ENCODE results near the gene MBD3L4. TPM values are rescaled to one million over a fixed set of nuclear protein-coding genes. Genes with fewer than 3 reads are reported as not detected.
A peak's percentile ranks its signal among the peaks of the same experiment; 100 is the strongest.
"Not testable (repeated sequence)": the region's sequence is repeated elsewhere in the genome, so short reads cannot be mapped to it uniquely, and the experiment has no call there.

MBD3L4 gene
- not detected for total RNA-seq

DNA sequence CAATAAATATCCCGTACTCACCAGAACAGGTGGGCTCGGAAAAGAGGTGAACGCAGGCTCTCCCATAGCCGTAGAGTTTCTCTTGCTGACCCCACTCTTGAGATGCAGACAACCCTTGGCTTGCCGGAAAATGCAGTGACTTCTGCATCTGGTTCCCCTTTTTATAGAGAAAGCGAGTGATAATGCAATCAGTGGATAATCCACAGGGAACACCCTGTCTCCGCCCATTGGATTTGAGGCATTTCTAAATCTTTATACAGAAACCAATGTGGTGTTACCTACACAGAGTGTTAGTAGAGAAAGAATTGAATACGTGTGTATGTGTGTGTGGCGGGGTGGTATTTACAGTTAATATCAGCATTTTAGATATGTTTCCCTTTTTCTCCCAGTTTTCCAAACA lies at the start of gene MBD3L4:
TSS of gene MBD3L4 (minus strand) at position 101 of the 400 bp plus-strand sequence. CDS start at position 66, 35 bp downstream.
- H3K9me3 Mint-ChIP-seq; POLR2A ChIA-PET; H3K4me3 Mint-ChIP-seq; H3K36me3 Mint-ChIP-seq (ENCODE audit: low read depth); CTCF ChIA-PET; H3K27ac Mint-ChIP-seq; DNase-seq; ATAC-seq; intact Hi-C loops (cut with micrococcal nuclease); H3K4me1 Mint-ChIP-seq (ENCODE audit: low read depth); H3K27me3 Mint-ChIP-seq: not testable (repeated sequence)

- peaks cover 7% of the 10 kb centered on the region for H3K4me1 Mint-ChIP-seq (ENCODE audit: low read depth)
- no peaks in the 10 kb centered on the region for H3K27me3 Mint-ChIP-seq
- CTCF ChIA-PET, result no interaction called here
- intact Hi-C loops (cut with micrococcal nuclease), result no loop called here
- TF ChIP-seq CTCF (IDR thresholded peaks at IDR 0.05), result no peak
- H3K9me3 Mint-ChIP-seq, result peaks cover 52% of the 10 kb centered on the region
- no peak overlapping the region for H3K27ac Mint-ChIP-seq
- POLR2A ChIA-PET, result no interaction called here
- DNase-seq (no peak), ATAC-seq (no peak)
- no peak overlapping the region for H3K4me3 Mint-ChIP-seq
- peaks cover 55% of the 10 kb centered on the region for H3K36me3 Mint-ChIP-seq (ENCODE audit: low read depth)
Measured at GRCh38 chr19:7088999-7089398, 49.0 kb upstream of the MBD3L4 start.

DNA sequence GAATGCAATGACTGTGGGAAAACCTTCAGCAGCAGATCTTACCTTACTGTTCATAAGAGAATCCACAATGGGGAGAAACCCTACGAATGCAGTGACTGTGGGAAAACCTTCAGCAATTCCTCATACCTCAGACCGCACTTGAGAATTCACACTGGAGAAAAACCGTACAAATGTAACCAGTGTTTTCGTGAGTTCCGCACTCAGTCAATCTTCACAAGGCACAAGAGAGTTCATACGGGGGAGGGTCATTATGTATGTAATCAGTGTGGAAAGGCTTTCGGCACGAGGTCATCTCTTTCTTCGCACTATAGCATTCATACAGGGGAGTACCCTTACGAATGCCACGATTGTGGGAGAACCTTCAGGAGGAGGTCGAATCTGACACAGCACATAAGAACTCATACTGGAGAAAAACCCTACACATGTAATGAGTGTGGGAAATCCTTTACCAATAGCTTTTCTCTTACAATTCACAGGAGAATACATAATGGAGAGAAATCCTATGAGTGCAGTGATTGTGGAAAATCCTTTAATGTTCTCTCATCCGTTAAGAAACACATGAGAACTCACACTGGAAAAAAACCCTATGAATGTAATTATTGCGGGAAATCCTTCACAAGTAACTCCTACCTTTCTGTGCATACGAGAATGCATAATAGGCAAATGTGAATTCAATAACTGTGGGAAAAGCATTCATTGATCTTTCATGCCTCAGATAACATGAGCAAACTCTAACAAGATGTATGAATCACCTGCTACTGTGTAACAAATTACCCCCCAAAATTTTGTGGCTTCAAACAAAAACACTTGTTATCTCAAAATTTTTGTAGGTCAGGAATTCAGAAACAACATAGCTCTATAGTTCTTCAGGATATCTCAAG lies 43.3 kb upstream of the MBD3L4 start:
- Mint-ChIP-seq H3K27me3 (no peaks in the 10 kb centered on the region), H3K4me3 (no peak overlapping the region), H3K4me1 (ENCODE audit: low read depth) (peaks cover 2% of the 10 kb centered on the region), H3K36me3 (ENCODE audit: low read depth) (peaks cover 81% of the 10 kb centered on the region), H3K27ac (no peak overlapping the region), H3K9me3 (peaks cover 59% of the 10 kb centered on the region)
- CTCF ChIA-PET, result no interaction called here
- ATAC-seq (no peak), DNase-seq (peak; percentile 34)
- intact Hi-C loops (cut with micrococcal nuclease), result no loop called here
- TF ChIP-seq CTCF (IDR thresholded peaks at IDR 0.05), result no peak
- POLR2A ChIA-PET, result interaction anchor here (1.0 kb wide), 1 partner anchor 14 kb away, joined by 3 read pairs; no protein-coding TSS in a partner anchor

DNA sequence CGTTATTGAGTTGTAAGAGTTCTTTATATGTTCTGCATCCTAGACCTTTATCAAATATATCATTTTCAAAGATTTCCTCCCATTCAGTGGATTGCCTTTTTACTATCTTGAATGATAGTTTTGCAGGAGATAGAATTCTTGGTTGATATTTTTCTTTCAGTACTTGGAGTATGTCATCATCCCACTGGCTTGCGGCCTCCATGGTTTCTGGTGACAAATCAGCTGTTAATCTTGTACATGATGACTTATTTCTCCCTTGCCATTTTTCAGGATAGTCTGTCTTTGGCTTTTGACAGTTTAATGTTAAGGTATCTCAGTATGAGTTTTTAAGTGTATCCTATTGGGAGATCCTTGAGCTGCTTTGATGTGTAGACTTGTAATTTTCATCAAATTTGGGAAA lies 38.0 kb upstream of the MBD3L4 start:
- ATAC-seq, result no peak
- ChIA-PET CTCF (no interaction called here), POLR2A (interaction anchor here (0.6 kb wide), 1 partner anchor 525 kb away, joined by 3 read pairs; no protein-coding TSS in a partner anchor)
- H3K27ac Mint-ChIP-seq, result no peak overlapping the region
- no peaks in the 10 kb centered on the region for H3K27me3 Mint-ChIP-seq
- TF ChIP-seq CTCF (IDR thresholded peaks at IDR 0.05), result no peak
- peaks cover 45% of the 10 kb centered on the region for H3K9me3 Mint-ChIP-seq
- intact Hi-C loops (cut with micrococcal nuclease), result no loop called here
- peaks cover 94% of the 10 kb centered on the region for H3K36me3 Mint-ChIP-seq (ENCODE audit: low read depth)
- no peak overlapping the region for H3K4me3 Mint-ChIP-seq
- peaks cover 5% of the 10 kb centered on the region for H3K4me1 Mint-ChIP-seq (ENCODE audit: low read depth)
- no peak for DNase-seq

GRCh38 chr19:7076151-7076550 lies 36.2 kb upstream of the MBD3L4 start:
- no peak for DNase-seq
- Mint-ChIP-seq H3K27ac (no peak overlapping the region), H3K27me3 (no peaks in the 10 kb centered on the region), H3K4me1 (ENCODE audit: low read depth) (peaks cover 12% of the 10 kb centered on the region), H3K9me3 (peaks cover 36% of the 10 kb centered on the region), H3K4me3 (no peak overlapping the region), H3K36me3 (ENCODE audit: low read depth) (peaks cover 86% of the 10 kb centered on the region)
- no peak for TF ChIP-seq CTCF (IDR thresholded peaks at IDR 0.05)
- no peak for ATAC-seq
- POLR2A ChIA-PET, result interaction anchor here (0.6 to 1.5 kb wide), 2 partner anchors 23 to 643 kb away, joined by 3 read pairs; no protein-coding TSS in a partner anchor
- intact Hi-C loops (cut with micrococcal nuclease), result no loop called here
- CTCF ChIA-PET, result interaction anchor here (1.7 kb wide), 1 partner anchor 25 kb away, joined by 3 read pairs; no protein-coding TSS in a partner anchor

Measured in activated CD8-positive, alpha-beta T cell treated with anti-CD3 and anti-CD28 coated beads for 36 hours (primary cell).